SK-N-SH (cell line): ENCODE data around the gene UFSP2.

Experiments
- CHD2 ChIP-seq: fragments of 150-350 bp; IDR thresholded peaks from 2 replicates; pipeline ENCODE4 v1.6.1; 2018; ENCODE audit warnings: low read length; ENCODE audit not compliant: partially characterized antibody
- EP300 ChIP-seq, 2 experiments: IDR thresholded peaks; 2 replicates each; pipeline versions ENCODE4 v1.4.0 to v1.6.1; 2012; ENCODE audit warnings: borderline replicate concordance in 1 of 2, low read depth in 1 of 2, low read length in 1 of 2
- JUND ChIP-seq: IDR thresholded peaks from 2 replicates; pipeline ENCODE4 v1.4.0; 2012
- POLR2AphosphoS5 ChIP-seq: IDR thresholded peaks from 2 replicates; pipeline ENCODE4 v1.6.1; 2012; ENCODE audit warnings: low read depth, low read length
- SMC3 ChIP-seq: IDR thresholded peaks from 2 replicates; pipeline ENCODE4 v1.6.1; 2012; ENCODE audit warnings: low read depth, low read length, improper control_type of control experiment
- TEAD4 ChIP-seq: IDR thresholded peaks from 2 replicates; pipeline ENCODE4 v1.4.0; 2012; ENCODE audit warnings: mild to moderate bottlenecking, borderline replicate concordance; ENCODE audit not compliant: insufficient read depth
- TF ChIP-seq, protein P1 (sequence below): IDR thresholded peaks from 2 replicates; pipeline ENCODE4 v1.6.1; 2012; ENCODE audit warnings: mild to moderate bottlenecking, low read depth, low read length, moderate library complexity
- TF ChIP-seq, protein P2 (sequence below): fragments of 200-600 bp; sonication (generic); IDR thresholded peaks from 2 replicates; pipeline ENCODE4 v1.6.1; 2017; ENCODE audit warnings: antibody characterized with exemption, mild to moderate bottlenecking, moderate library complexity
- TF ChIP-seq, protein P3 (sequence below): fragments of 150-350 bp; IDR thresholded peaks from 2 replicates; pipeline ENCODE4 v1.6.1; 2016; ENCODE audit warnings: mild to moderate bottlenecking, low read depth, low read length

DNA sequence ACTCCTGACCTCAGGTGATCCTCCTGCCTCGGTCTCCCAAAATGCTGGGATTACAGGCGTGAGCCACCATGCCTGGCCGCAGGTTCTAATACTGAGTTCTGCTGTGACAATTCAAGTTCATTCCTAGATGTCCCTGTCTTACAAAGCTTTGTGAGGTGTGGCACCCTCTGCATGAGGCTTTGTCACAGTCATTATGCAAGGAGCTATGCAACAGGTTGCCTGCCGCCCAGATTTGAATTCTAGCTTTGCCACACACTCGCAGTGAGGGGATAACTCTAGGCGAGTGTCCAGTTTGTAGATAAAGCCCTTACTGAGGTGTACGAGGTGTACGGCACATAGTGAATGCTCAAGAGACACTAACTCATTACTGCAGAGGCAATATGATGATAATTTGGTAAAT is 42.2 kb upstream of the UFSP2 start:
- TF ChIP-seq, protein P1, sequence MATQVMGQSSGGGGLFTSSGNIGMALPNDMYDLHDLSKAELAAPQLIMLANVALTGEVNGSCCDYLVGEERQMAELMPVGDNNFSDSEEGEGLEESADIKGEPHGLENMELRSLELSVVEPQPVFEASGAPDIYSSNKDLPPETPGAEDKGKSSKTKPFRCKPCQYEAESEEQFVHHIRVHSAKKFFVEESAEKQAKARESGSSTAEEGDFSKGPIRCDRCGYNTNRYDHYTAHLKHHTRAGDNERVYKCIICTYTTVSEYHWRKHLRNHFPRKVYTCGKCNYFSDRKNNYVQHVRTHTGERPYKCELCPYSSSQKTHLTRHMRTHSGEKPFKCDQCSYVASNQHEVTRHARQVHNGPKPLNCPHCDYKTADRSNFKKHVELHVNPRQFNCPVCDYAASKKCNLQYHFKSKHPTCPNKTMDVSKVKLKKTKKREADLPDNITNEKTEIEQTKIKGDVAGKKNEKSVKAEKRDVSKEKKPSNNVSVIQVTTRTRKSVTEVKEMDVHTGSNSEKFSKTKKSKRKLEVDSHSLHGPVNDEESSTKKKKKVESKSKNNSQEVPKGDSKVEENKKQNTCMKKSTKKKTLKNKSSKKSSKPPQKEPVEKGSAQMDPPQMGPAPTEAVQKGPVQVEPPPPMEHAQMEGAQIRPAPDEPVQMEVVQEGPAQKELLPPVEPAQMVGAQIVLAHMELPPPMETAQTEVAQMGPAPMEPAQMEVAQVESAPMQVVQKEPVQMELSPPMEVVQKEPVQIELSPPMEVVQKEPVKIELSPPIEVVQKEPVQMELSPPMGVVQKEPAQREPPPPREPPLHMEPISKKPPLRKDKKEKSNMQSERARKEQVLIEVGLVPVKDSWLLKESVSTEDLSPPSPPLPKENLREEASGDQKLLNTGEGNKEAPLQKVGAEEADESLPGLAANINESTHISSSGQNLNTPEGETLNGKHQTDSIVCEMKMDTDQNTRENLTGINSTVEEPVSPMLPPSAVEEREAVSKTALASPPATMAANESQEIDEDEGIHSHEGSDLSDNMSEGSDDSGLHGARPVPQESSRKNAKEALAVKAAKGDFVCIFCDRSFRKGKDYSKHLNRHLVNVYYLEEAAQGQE = no peak
- TF ChIP-seq TEAD4 (no peak), SMC3 (no peak), POLR2AphosphoS5 (no peak), JUND (no peak), EP300 (IDR thresholded peaks at IDR 0.05; ENCODE audit: borderline replicate concordance in 1 of 2, low read depth in 1 of 2, low read length in 1 of 2) (no peak), CHD2 (no peak)
- TF ChIP-seq, protein P2, sequence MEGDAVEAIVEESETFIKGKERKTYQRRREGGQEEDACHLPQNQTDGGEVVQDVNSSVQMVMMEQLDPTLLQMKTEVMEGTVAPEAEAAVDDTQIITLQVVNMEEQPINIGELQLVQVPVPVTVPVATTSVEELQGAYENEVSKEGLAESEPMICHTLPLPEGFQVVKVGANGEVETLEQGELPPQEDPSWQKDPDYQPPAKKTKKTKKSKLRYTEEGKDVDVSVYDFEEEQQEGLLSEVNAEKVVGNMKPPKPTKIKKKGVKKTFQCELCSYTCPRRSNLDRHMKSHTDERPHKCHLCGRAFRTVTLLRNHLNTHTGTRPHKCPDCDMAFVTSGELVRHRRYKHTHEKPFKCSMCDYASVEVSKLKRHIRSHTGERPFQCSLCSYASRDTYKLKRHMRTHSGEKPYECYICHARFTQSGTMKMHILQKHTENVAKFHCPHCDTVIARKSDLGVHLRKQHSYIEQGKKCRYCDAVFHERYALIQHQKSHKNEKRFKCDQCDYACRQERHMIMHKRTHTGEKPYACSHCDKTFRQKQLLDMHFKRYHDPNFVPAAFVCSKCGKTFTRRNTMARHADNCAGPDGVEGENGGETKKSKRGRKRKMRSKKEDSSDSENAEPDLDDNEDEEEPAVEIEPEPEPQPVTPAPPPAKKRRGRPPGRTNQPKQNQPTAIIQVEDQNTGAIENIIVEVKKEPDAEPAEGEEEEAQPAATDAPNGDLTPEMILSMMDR = no peak
- TF ChIP-seq, protein P3, sequence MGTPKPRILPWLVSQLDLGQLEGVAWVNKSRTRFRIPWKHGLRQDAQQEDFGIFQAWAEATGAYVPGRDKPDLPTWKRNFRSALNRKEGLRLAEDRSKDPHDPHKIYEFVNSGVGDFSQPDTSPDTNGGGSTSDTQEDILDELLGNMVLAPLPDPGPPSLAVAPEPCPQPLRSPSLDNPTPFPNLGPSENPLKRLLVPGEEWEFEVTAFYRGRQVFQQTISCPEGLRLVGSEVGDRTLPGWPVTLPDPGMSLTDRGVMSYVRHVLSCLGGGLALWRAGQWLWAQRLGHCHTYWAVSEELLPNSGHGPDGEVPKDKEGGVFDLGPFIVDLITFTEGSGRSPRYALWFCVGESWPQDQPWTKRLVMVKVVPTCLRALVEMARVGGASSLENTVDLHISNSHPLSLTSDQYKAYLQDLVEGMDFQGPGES = no peak
